ENCODE measurements around the gene FBXO31.

The FBXO31 gene

GRCh38 chr16:87324411-87325275, 58.9 kb downstream of the FBXO31 start:
- DNase-seq, result peak in 2 of 4 experiments; percentile 15 to 16

- no peak for DNase-seq
Measured at GRCh38 chr16:87323727-87324410, 59.7 kb downstream of the FBXO31 start.

- DNase-seq, result no peak
Measured at GRCh38 chr16:87322833-87323726, 60.5 kb downstream of the FBXO31 start.

GRCh38 chr16:87322360-87322759, 61.2 kb downstream of the FBXO31 start:
- DNase-seq, result no peak

- DNase-seq, result no peak
Measured at GRCh38 chr16:87321336-87322107, 62.1 kb downstream of the FBXO31 start.

- DNase-seq, result no peak
Measured at GRCh38 chr16:87320510-87321227, 62.9 kb downstream of the FBXO31 start.

- DNase-seq, result no peak
Measured at GRCh38 chr16:87319997-87320491, 63.5 kb downstream of the FBXO31 start.

GRCh38 chr16:87319011-87319410, 64.6 kb downstream of the FBXO31 start:
- no peak for DNase-seq

GRCh38 chr16:87317750-87318644, 65.6 kb downstream of the FBXO31 start:
- peak in 1 of 4 experiments; percentile 30 for DNase-seq

GRCh38 chr16:87316923-87317749, 66.4 kb downstream of the FBXO31 start, which contains the start of gene C16orf95:
C16orf95 (minus strand) TSS chr16:87317392; CDS start chr16:87317242, 150 bp downstream.
- peak; percentile 86 to 96 (median 92) for DNase-seq

- no peak for DNase-seq
Measured at GRCh38 chr16:87316450-87316922, 67.1 kb downstream of the FBXO31 start.

- DNase-seq, result no peak
Measured at GRCh38 chr16:87314990-87315420, 68.6 kb downstream of the FBXO31 start.

- DNase-seq, result no peak
Measured at GRCh38 chr16:87312008-87312407, 71.6 kb downstream of the FBXO31 start.

- no peak for DNase-seq
Measured at GRCh38 chr16:87311387-87311786, 72.2 kb downstream of the FBXO31 start.

- no peak for DNase-seq
Measured at GRCh38 chr16:87310610-87311009, 73.0 kb downstream of the FBXO31 start.

- DNase-seq, result no peak
Measured at GRCh38 chr16:87309620-87310525, 73.7 kb downstream of the FBXO31 start.

GRCh38 chr16:87308826-87309225, 74.8 kb downstream of the FBXO31 start:
- no peak for DNase-seq

- no peak for DNase-seq
Measured at GRCh38 chr16:87306516-87306915, 77.1 kb downstream of the FBXO31 start.
